T-cell (primary cell): ENCODE data around the gene SPHK2. TPM values are rescaled to one million over a fixed set of nuclear protein-coding genes. Genes with fewer than 3 reads are reported as not detected.

ENCODE experiments used
- ATAC-seq, 4 experiments: fragments of 200-7000 bp in 3 of 4; fragments of 150-1000 bp in 1 of 4; cut with Tn5 transposase; replicated peaks in 1 of 4; 1 replicate in 3 of 4; 2 replicates in 1 of 4; pipeline ENCODE4 v1.10.0; 2021; ENCODE audit warnings: moderate library complexity in 3 of 4, mild to moderate bottlenecking in 2 of 4, moderate number of reproducible peaks in 1 of 4
- CTCF ChIA-PET, 2 donors: fragments of 300-600 bp; sonication (Branson Sonifier 250); formaldehyde crosslinking; loops; one replicate each; lab custom pipeline; 2022; ENCODE audit warnings: antibody characterized with exemption in 2 of 2; lab: Charles Lee
- POLR2A ChIA-PET, 2 donors: fragments of 300-600 bp; sonication (Branson Sonifier 250); formaldehyde crosslinking; loops; one replicate each; lab custom pipeline; 2022; ENCODE audit warnings: antibody characterized with exemption in 2 of 2; lab: Charles Lee
- DNase-seq, 35 experiments: peaks; one replicate each; pipeline versions ENCODE4 v3.0.0 to v3.0.0-alpha.2; 2013 to 2023
- H3K27ac ChIP-seq: one replicate; pipeline ENCODE4 v1.5.1; 2013; ENCODE audit warnings: low read length
- H3K27me3 ChIP-seq, 2 experiments: replicated peaks in 1 of 2; 1 replicate in 1 of 2; 2 replicates in 1 of 2; pipeline versions ENCODE4 v1.6.1 to v1.7.0; 2013; ENCODE audit warnings: low read length in 1 of 2, mixed read lengths in 1 of 2; ENCODE audit not compliant: control insufficient read depth in 2 of 2, insufficient read depth in 2 of 2; ENCODE audit errors: extremely low read depth in 1 of 2
- H3K36me3 ChIP-seq, 2 donors: 1 replicate in 1 of 2; 2 replicates in 1 of 2; pipeline versions ENCODE4 v1.6.1 to v1.7.0; 2013; ENCODE audit warnings: low read length in 1 of 2; ENCODE audit not compliant: control insufficient read depth in 2 of 2, insufficient read depth in 1 of 2; ENCODE audit errors: extremely low read depth in 1 of 2
- H3K4me1 ChIP-seq, 2 experiments: 1 replicate in 1 of 2; 2 replicates in 1 of 2; pipeline versions ENCODE4 v1.6.1 to v1.7.0; 2013; ENCODE audit warnings: low read length in 2 of 2, mixed read lengths in 1 of 2; ENCODE audit not compliant: insufficient read depth in 2 of 2, control insufficient read depth in 1 of 2; ENCODE audit errors: extremely low read depth in 1 of 2
- H3K4me3 ChIP-seq, 2 donors: 1 replicate in 1 of 2; 2 replicates in 1 of 2; pipeline versions ENCODE4 v1.5.1 to v1.7.0; 2013; ENCODE audit warnings: mild to moderate bottlenecking in 2 of 2, low read length in 1 of 2, moderate library complexity in 1 of 2; ENCODE audit not compliant: control insufficient read depth in 1 of 2; ENCODE audit errors: extremely low read depth in 1 of 2
- H3K9me3 ChIP-seq: 2 replicates; pipeline ENCODE4 v1.7.0; 2013
- H3K27ac Mint-ChIP-seq, 2 donors: one replicate each; pipeline ENCODE4 v1.8.0; 2020 to 2021; ENCODE audit warnings: mild to moderate bottlenecking in 2 of 2, mixed read lengths in 2 of 2
- H3K27me3 Mint-ChIP-seq, 2 donors: one replicate each; pipeline ENCODE4 v1.8.0; 2021 to 2022; ENCODE audit warnings: mixed read lengths in 2 of 2
- H3K36me3 Mint-ChIP-seq: one replicate; pipeline ENCODE4 v1.8.0; 2021; ENCODE audit warnings: mixed read lengths
- H3K4me1 Mint-ChIP-seq, 3 donors: one replicate each; pipeline ENCODE4 v1.8.0; 2020 to 2022; ENCODE audit warnings: mixed read lengths in 3 of 3, mild to moderate bottlenecking in 1 of 3
- H3K4me3 Mint-ChIP-seq, 3 donors: one replicate each; pipeline ENCODE4 v1.8.0; 2020 to 2022; ENCODE audit warnings: mild to moderate bottlenecking in 3 of 3, mixed read lengths in 3 of 3, moderate library complexity in 3 of 3
- H3K9me3 Mint-ChIP-seq, 3 donors: one replicate each; pipeline ENCODE4 v1.8.0; 2020 to 2022; ENCODE audit warnings: mixed read lengths in 3 of 3
- WGBS: methylation state at CpG from one replicate; pipeline ENCODE4 v1.1.5; 2013; ENCODE audit warnings: missing lambda C conversion rate; ENCODE audit not compliant: insufficient coverage; 5-methylcytosine and 5-hydroxymethylcytosine counted together
- total RNA-seq, 35 experiments: library from RNA in 6 of 35; stranded (reverse) in 6 of 35; fragments of 120-200 nt in 1 of 35; gene quantifications; one replicate each; pipeline versions ENCODE4 v1.2.1 to v1.2.4 and lab custom pipeline; 2013 to 2026

Gene SPHK2
- total RNA-seq, 5 donors from 2014 or later (not counting 1 experiment from before 2014, with no cell fraction given) = 18.0 to 37.0 (median 31.8) TPM

DNA sequence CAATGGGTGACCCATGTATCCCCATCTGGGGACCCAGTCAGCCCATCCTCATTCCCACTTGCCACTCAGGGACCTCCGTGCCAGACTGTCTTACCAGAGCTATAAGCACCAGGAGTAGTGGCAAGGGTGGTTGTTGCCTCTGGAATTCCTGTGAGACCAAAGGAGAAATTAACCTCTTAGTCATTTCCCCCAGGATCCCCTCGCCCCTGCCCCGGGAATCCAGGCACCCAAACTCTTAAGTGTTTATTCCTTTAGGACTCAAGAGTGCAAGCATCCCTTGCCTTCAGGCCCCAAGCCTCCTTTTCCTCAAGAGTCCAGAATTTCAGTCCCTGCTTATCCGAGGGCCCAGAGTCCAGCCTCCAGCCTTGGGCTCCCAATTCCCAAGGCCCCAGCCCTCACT lies 44.4 kb downstream of the SPHK2 start:
- peaks cover 0 to under 1% (median 0%) of the 10 kb centered on the region in 3 donors for H3K9me3 Mint-ChIP-seq
- H3K27ac ChIP-seq = no peak overlapping the region
- H3K27me3 Mint-ChIP-seq = no peaks in the 10 kb centered on the region
- H3K4me3 Mint-ChIP-seq = no peak overlapping the region
- no peak for DNase-seq
- no peak overlapping the region for H3K4me3 ChIP-seq
- no peak for ATAC-seq
- ChIA-PET POLR2A (no interaction called here), CTCF (interaction anchor here in 1 of 2 donors (0.7 kb wide), 1 partner anchor 80 kb away, joined by 3 read pairs; no protein-coding TSS in a partner anchor)
- H3K4me1 Mint-ChIP-seq = peaks cover 9 to 13% (median 11%) of the 10 kb centered on the region in 3 donors
- H3K36me3 ChIP-seq = no peaks in the 10 kb centered on the region
- H3K36me3 Mint-ChIP-seq = no peaks in the 10 kb centered on the region
- no peaks in the 10 kb centered on the region for H3K9me3 ChIP-seq
- H3K27ac Mint-ChIP-seq = no peak overlapping the region
- 100% methylated on average over 1 of the region's 4 CpGs for WGBS
- H3K27me3 ChIP-seq = no peaks in the 10 kb centered on the region
- peaks cover 4 to 16% of the 10 kb centered on the region in 2 experiments for H3K4me1 ChIP-seq

DNA sequence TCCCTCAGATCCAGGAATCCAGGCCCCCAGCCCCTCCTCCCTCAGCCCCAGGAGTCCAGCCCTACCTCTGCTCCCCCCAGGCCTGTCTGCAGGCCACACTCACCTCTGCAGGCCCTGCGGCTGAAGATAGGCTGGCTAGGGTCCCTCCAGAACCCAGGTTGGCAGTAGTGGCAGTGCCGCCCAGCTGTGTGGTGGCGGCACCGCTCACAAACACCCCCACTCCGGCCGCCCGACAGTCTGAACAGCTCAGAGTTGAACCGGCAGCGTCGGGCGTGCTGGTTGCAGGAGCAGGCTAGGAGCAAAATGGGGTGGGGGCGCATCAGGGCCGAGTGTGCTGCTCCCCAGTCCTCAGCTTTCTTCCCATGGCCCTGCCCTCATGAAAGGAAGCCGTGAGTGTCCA lies 45.2 kb downstream of the SPHK2 start:
- Mint-ChIP-seq H3K4me1 (peaks cover 9 to 11% (median 10%) of the 10 kb centered on the region in 3 donors), H3K27me3 (no peaks in the 10 kb centered on the region), H3K4me3 (no peak overlapping the region), H3K36me3 (no peaks in the 10 kb centered on the region), H3K27ac (no peak overlapping the region), H3K9me3 (peaks cover 0 to 4% (median 0%) of the 10 kb centered on the region in 3 donors)
- WGBS = 95% methylated on average over 14 of the region's 14 CpGs
- DNase-seq (no peak), ATAC-seq (no peak)
- Histone ChIP-seq H3K27ac (no peak overlapping the region), H3K9me3 (no peaks in the 10 kb centered on the region), H3K36me3 (no peaks in the 10 kb centered on the region), H3K4me3 (no peak overlapping the region), H3K4me1 (peaks cover 4 to 16% of the 10 kb centered on the region in 2 experiments), H3K27me3 (no peaks in the 10 kb centered on the region)
- CTCF ChIA-PET = no interaction called here
- POLR2A ChIA-PET = interaction anchor here in 1 of 2 donors (0.7 kb wide), 2 partner anchors 59 to 313 kb away, joined by 3 read pairs; no protein-coding TSS in a partner anchor

DNA sequence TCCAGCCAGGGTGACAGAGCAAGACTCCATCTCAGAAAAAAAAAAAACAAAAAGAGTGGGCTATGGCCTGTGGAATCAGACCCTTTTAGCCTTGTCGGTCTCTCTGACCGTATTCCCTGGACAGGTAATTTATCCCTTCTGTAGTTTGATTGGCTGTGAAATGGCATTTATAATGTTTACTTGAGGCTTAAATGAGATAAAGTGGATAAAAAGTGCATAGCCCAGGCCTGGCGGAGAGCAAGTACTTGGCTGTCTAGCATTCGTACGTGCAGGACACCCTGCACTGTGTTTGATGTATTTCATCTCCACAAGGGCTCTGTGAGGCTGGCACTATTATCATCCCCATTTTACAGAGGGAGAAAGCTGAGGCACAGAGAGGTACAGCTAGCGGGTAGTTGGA lies 46.5 kb downstream of the SPHK2 start:
- ChIA-PET CTCF (interaction anchor here in 1 of 2 donors (0.7 kb wide), 1 partner anchor 34 kb away, joined by 3 read pairs; no protein-coding TSS in a partner anchor), POLR2A (no interaction called here)
- Mint-ChIP-seq H3K27ac (no peak overlapping the region), H3K4me3 (no peak overlapping the region), H3K36me3 (no peaks in the 10 kb centered on the region), H3K4me1 (peaks cover 6 to 9% (median 8%) of the 10 kb centered on the region in 3 donors), H3K27me3 (no peaks in the 10 kb centered on the region), H3K9me3 (peaks cover 0 to 4% (median 0%) of the 10 kb centered on the region in 3 donors)
- 80% methylated on average over 2 of the region's 6 CpGs for WGBS
- H3K27ac ChIP-seq = no peak overlapping the region
- H3K9me3 ChIP-seq = no peaks in the 10 kb centered on the region
- ATAC-seq (no peak), DNase-seq (no peak)
- H3K4me3 ChIP-seq = no peak overlapping the region
- H3K27me3 ChIP-seq = no peaks in the 10 kb centered on the region
- peaks cover 2 to 7% of the 10 kb centered on the region in 2 experiments for H3K4me1 ChIP-seq
- no peaks in the 10 kb centered on the region for H3K36me3 ChIP-seq

DNA sequence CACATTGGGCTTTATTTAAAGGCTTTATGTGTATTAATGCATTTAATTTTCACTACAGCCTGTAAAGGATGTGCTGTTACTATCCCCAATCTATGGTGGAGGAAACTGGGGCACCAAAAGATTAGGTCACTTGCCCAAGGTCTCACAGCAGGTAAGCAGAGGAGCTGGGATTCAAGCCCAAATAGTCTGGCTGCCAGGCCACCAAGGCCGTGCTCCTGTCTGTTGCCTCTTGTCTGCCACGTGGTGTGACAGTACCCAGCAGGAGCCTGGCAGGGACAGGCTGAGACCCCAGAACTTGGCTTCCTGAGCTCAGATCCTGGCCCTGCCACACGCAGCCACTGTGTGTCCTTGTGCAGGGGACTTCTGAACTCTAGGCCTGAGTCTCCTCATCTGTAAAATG lies 49.0 kb downstream of the SPHK2 start:
- Mint-ChIP-seq H3K27me3 (no peaks in the 10 kb centered on the region), H3K9me3 (peaks cover 0 to 4% (median 0%) of the 10 kb centered on the region in 3 donors), H3K27ac (no peak overlapping the region), H3K4me1 (no peaks in the 10 kb centered on the region), H3K36me3 (no peaks in the 10 kb centered on the region), H3K4me3 (no peak overlapping the region)
- ChIA-PET POLR2A (no interaction called here), CTCF (no interaction called here)
- no peaks in the 10 kb centered on the region for H3K27me3 ChIP-seq
- no peaks in the 10 kb centered on the region for H3K9me3 ChIP-seq
- H3K36me3 ChIP-seq = no peaks in the 10 kb centered on the region
- no peak for DNase-seq
- no peak overlapping the region for H3K27ac ChIP-seq
- ATAC-seq = no peak
- H3K4me3 ChIP-seq = no peak overlapping the region
- H3K4me1 ChIP-seq = no peaks in the 10 kb centered on the region
- WGBS = 85% methylated on average over 3 of the region's 3 CpGs

DNA sequence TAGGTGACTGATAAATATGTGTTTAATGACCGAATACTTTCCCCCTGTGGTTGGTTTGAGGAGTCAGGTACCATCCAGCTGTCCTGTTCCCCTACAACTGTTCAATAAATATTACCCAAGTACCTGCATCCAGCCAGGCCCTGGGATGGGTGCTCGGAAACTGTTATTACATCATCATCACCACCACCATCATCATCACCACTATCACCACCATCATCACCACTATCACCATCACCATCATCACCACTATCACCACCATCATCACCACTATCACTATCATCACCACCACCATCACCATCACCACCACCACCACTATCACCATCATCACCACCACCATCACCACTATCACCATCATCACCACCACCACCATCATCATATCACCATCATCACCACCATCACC lies 49.5 kb downstream of the SPHK2 start:
- H3K36me3 ChIP-seq = no peaks in the 10 kb centered on the region
- 82% methylated on average over 1 of the region's 2 CpGs for WGBS
- H3K36me3 Mint-ChIP-seq = no peaks in the 10 kb centered on the region
- H3K27me3 Mint-ChIP-seq = no peaks in the 10 kb centered on the region
- H3K9me3 Mint-ChIP-seq = peaks cover 0 to 4% (median 0%) of the 10 kb centered on the region in 3 donors
- no peak for ATAC-seq
- H3K4me3 ChIP-seq = no peak overlapping the region
- DNase-seq = no peak
- H3K4me3 Mint-ChIP-seq = no peak overlapping the region
- no peak overlapping the region for H3K27ac ChIP-seq
- H3K9me3 ChIP-seq = no peaks in the 10 kb centered on the region
- no peaks in the 10 kb centered on the region for H3K4me1 Mint-ChIP-seq
- no peaks in the 10 kb centered on the region for H3K4me1 ChIP-seq
- no peak overlapping the region for H3K27ac Mint-ChIP-seq
- H3K27me3 ChIP-seq = no peaks in the 10 kb centered on the region
- ChIA-PET POLR2A (no interaction called here), CTCF (no interaction called here)

DNA sequence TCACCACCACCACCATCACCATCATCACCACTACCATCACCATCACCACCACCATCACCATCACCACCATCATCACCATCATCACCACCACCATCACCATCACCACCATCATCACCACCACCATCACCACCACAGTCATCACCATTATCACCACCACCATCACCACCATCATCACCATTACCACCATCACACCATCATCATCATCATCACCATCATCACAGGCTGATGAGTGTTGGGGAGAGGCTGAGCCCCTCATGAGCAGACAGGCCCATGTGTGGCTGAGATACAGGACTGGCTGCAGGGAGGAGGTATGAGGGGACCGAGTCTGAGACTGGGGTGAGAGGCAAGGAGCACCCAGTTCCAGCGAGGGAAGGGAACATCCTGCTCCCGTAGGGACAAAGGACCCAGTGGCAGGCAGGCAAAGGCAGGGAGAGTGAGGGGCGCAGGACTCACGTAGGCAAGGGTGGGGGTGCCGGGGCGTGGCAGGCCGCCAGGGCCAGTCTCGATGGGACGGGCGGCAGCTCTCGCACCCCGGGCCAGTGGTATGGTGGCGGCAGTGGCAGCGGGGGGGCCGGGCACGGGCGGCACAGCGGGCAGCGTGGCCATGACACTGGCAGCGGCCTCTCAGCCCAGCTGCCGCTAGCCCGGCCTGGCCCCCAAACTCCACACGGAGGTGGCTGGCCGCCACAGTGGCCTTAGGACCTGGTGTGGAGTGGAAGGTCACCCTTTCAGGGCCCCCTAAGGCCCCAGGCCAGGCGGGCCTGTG lies 50.8 kb downstream of the SPHK2 start:
- CTCF ChIA-PET = no interaction called here
- Mint-ChIP-seq H3K4me3 (no peak overlapping the region), H3K27ac (no peak overlapping the region), H3K36me3 (no peaks in the 10 kb centered on the region), H3K9me3 (peaks cover 0 to 4% (median 0%) of the 10 kb centered on the region in 3 donors), H3K27me3 (no peaks in the 10 kb centered on the region), H3K4me1 (peaks cover 0 to 2% (median 1%) of the 10 kb centered on the region in 3 donors)
- Histone ChIP-seq H3K9me3 (no peaks in the 10 kb centered on the region), H3K4me3 (no peak overlapping the region), H3K36me3 (no peaks in the 10 kb centered on the region), H3K27ac (no peak overlapping the region), H3K4me1 (peaks cover 0 to 2% of the 10 kb centered on the region in 2 experiments), H3K27me3 (no peaks in the 10 kb centered on the region)
- POLR2A ChIA-PET = interaction anchor here in 1 of 2 donors (0.7 kb wide), 1 partner anchor 13 kb away, joined by 3 read pairs; no protein-coding TSS in a partner anchor
- WGBS = 97% methylated on average over 24 of the region's 26 CpGs
- DNase-seq (no peak), ATAC-seq (no peak)
